MM.1S (cell line): ENCODE results near the gene MID1.

ENCODE experiments used
- CTCF ChIP-seq: fragments of 300-600 bp; sonication (generic); IDR thresholded peaks from 2 replicates; pipeline ENCODE4 v1.5.1; 2016; ENCODE audit warnings: antibody characterized with exemption, low read length, mixed read lengths
- EZH2 ChIP-seq: fragments of 300-600 bp; sonication (generic); optimal IDR thresholded peaks from 2 replicates; pipeline ENCODE3; 2017; ENCODE audit warnings: low read depth, mild to moderate bottlenecking, antibody characterized with exemption, low read length, mixed read lengths
- EZH2phosphoT487 ChIP-seq: fragments of 300-600 bp; sonication (generic); IDR thresholded peaks from 2 replicates; pipeline ENCODE4 v1.6.1; 2018; ENCODE audit warnings: antibody characterized with exemption, low read length

DNA sequence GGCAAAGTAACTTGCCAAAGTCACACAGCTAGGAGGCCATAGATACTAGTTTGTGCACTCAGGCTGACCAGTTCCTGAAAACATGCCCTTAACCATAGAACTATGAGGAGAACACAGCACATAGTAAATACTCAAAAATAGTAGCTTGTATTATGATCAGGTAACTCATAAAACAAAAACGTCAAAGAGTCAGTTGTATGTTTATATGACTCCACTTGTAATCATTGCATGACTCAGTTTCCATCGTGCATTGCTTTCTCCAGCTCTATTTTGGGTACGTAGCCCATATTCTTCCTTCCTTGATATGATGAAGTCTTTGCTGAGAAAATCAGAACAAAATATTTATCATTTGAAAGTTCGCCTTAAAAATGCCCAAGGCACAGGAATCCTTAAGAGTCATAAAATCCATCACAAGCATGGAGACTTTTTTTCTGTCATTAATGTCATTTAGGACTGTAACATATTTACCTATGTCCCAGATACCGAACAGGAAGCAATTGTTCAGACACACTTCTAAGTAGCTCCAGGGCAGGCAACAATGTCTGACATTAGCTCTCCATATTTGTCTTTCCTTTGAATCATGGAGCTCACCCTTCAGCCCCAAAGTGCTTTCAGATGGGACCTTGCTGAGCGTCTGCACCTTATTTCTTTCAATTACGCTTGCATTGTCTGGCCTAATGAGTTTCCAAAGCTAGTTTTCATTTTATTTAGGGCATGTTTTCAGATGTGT is 11.2 kb upstream of the MID1 start:
- TF ChIP-seq CTCF: no peak
- TF ChIP-seq EZH2: no peak
- no peak for TF ChIP-seq EZH2phosphoT487
